Renal pelvis (tissue), 12 donors: Measurements from ENCODE around the gene SUN2. TPM values are rescaled to one million over a fixed set of nuclear protein-coding genes. Genes with fewer than 3 reads are reported as not detected.
"Not testable (repeated sequence)": the region's sequence is repeated elsewhere in the genome, so short reads cannot be mapped to it uniquely, and the experiment has no call there.

Source experiments
- DNase-seq: peaks from one replicate; pipeline ENCODE4 v3.0.0-alpha.2; 2013
- long read RNA-seq, 16 experiments: transcript quantifications; one replicate each; lab custom pipeline, GENCODE V29; 2026
- polyA plus RNA-seq, 3 donors: library from polyadenylated mRNA; unstranded; fragments of 120-200 nt; gene quantifications; one replicate each; pipeline ENCODE4 v1.2.1, GENCODE V29; 2013; ENCODE audit not compliant: insufficient read length in 3 of 3

The SUN2 gene, protein sequence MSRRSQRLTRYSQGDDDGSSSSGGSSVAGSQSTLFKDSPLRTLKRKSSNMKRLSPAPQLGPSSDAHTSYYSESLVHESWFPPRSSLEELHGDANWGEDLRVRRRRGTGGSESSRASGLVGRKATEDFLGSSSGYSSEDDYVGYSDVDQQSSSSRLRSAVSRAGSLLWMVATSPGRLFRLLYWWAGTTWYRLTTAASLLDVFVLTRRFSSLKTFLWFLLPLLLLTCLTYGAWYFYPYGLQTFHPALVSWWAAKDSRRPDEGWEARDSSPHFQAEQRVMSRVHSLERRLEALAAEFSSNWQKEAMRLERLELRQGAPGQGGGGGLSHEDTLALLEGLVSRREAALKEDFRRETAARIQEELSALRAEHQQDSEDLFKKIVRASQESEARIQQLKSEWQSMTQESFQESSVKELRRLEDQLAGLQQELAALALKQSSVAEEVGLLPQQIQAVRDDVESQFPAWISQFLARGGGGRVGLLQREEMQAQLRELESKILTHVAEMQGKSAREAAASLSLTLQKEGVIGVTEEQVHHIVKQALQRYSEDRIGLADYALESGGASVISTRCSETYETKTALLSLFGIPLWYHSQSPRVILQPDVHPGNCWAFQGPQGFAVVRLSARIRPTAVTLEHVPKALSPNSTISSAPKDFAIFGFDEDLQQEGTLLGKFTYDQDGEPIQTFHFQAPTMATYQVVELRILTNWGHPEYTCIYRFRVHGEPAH
- 10 to 100 TPM; 62.8 to 89.9 (median 65.6) TPM for polyA plus RNA-seq
- long read RNA-seq, donor 1, partial matches to known transcripts = 0 of 5 reads
- long read RNA-seq, donor 1, other reads (novel, unspliced or antisense) = 5 of 5 reads
- long read RNA-seq, donor 2, partial matches to known transcripts = 0 of 5 reads
- long read RNA-seq, donor 2, other reads (novel, unspliced or antisense) = 5 of 5 reads
- long read RNA-seq, donor 3 = 0 reads
- long read RNA-seq, donor 4, partial matches to known transcripts = 0 of 10 reads
- long read RNA-seq, donor 4, other reads (novel, unspliced or antisense) = 10 of 10 reads
- long read RNA-seq, donor 5 = 0 reads
- long read RNA-seq, donor 6, partial matches to known transcripts = 0 of 5 reads
- long read RNA-seq, donor 6, other reads (novel, unspliced or antisense) = 5 of 5 reads
- long read RNA-seq, donor 7, partial matches to known transcripts = 0 of 1 reads
- long read RNA-seq, donor 7, other reads (novel, unspliced or antisense) = 0 of 1 reads
- long read RNA-seq, donor 8, partial matches to known transcripts = 51 of 51 reads
- long read RNA-seq, donor 8, other reads (novel, unspliced or antisense) = 0 of 51 reads
- long read RNA-seq, donor 9, partial matches to known transcripts = 0 of 9 reads
- long read RNA-seq, donor 9, other reads (novel, unspliced or antisense) = 9 of 9 reads
- long read RNA-seq, donor 10, partial matches to known transcripts = 0 of 1 reads
- long read RNA-seq, donor 10, other reads (novel, unspliced or antisense) = 0 of 1 reads
- long read RNA-seq, donor 11, partial matches to known transcripts = 0 of 7 reads
- long read RNA-seq, donor 11, other reads (novel, unspliced or antisense) = 6 of 7 reads
- long read RNA-seq, donor 12, full-length matches to known transcripts = 1 of 6 reads
- long read RNA-seq, donor 12, partial matches to known transcripts = 0 of 6 reads
- long read RNA-seq, donor 12, other reads (novel, unspliced or antisense) = 5 of 6 reads
- long read RNA-seq, donor 13 = 0 reads
- long read RNA-seq, donor 14, partial matches to known transcripts = 0 of 13 reads
- long read RNA-seq, donor 14, other reads (novel, unspliced or antisense) = 11 of 13 reads
- long read RNA-seq, donor 15, partial matches to known transcripts = 0 of 7 reads
- long read RNA-seq, donor 15, other reads (novel, unspliced or antisense) = 7 of 7 reads
- long read RNA-seq, donor 16, partial matches to known transcripts = 0 of 8 reads
- long read RNA-seq, donor 16, other reads (novel, unspliced or antisense) = 8 of 8 reads

DNA sequence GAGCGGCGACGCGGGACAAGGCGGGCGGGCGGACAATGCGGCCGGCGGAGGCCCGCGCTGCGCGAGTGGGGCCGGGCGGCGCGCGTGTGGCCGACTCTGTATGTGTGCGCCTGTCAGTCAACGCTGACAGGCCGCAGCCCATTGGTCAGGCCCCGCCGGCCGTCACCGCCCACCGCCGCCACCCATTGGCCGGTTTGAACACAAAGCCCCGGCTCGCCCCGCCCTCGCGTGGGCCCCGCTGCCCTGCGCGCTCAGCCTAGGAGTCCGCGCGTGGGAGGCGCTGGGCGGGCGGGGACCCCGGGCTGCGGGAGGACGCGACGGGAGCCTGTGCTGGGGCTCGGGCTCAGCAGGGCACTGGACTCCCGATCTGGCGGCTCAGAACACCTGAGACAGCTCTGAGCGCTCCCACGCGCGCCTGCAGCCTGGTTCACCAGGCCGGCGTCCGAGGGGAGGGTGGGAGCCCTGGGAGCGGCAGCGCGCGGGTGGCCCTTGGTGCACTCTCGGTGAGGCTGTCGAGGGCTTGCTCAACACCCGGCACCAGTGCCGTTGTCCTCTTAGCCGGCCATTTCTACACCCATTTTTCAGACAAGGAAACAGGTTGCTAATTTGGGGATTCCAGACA is at the start of gene SUN2:
Gene SUN2 (minus strand): TSS at position 88 of the 622 bp plus-strand sequence. CDS start 3,370 bp downstream, outside the sequence.
- peak; percentile 89 for DNase-seq

DNA sequence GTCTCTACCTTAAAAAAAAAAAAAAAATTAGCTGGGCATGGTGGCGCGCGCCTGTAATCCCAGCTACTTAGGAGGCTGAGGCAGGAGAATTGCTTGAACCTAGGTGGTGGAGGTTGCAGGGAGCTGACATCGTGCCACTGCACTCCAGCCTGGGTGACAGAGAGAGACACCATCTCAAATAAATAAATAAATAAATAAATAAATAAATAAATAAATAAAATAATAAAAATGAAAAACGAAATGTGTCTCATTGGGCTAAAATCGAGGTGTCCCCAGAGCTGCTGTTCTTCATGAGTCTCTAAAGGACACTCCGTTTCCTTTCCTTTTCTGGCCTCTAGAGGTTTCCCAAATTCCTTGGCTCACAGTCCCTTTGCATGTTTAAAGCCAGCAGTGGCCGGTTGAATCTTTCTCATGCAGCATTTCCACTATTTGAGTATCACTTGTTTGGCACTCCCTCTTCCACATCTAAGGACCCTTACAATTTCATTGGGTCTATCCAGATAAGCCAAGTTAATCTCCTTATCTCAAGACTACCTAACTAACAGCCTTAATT is 49.3 kb upstream of the SUN2 start:
- DNase-seq = not testable (repeated sequence)

DNA sequence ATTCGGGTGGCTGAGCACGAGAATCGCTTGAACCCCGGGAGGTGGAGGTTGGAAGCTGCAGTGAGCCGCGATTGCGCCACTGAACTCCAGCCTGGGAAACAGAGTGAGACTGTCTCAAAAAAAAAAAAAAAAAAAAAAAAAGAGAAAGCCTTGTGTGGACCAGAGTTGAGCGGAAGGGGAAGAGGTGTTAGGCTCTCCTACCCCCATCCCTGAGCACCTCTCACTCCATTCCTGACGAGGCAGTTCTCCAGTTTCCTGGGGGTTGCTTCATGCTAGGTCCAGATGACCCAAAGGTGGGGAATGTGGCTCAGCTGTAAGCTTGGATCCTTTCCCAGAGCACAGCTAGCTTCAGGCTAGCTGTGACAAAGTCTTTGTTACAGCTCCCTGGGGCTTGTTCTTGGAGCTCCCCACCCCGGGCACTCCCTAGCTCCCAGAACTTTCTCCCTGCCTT is 46.9 kb upstream of the SUN2 start:
- peak; percentile 27 for DNase-seq

DNA sequence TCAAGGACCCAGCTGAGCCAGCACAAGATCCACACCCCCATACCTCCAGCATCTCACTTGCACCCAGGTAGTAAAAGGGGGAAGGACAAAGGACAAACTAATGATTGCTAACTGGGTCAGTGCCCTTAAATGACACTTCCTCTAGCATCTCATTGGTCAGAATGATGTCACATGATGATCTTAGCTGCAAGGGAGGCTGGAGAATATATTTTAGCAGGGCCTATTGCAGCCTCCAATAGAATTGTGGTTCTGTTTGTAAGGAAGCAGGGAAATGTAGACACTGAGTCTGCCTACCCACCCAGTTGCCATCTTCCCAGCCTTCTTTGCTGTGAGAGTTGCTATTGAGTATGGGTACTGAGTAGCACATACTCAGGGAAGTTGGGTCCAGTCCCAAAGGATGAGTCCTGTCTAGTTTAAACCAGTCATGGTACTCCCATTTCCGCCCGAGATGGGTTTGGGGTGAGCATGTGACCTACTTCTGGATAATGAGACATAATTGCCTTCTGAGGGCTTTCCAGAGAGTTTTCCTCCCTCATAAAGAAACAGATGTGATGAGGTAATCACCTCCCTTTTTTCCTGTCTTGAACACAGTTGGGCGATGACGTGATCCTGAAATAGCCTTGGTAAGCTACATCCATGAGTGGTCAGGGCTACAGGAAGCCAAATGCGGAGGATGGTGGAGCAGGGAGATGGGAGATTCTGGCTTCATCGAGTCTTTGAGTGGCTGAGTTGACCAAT is 43.6 kb upstream of the SUN2 start:
- no peak for DNase-seq

DNA sequence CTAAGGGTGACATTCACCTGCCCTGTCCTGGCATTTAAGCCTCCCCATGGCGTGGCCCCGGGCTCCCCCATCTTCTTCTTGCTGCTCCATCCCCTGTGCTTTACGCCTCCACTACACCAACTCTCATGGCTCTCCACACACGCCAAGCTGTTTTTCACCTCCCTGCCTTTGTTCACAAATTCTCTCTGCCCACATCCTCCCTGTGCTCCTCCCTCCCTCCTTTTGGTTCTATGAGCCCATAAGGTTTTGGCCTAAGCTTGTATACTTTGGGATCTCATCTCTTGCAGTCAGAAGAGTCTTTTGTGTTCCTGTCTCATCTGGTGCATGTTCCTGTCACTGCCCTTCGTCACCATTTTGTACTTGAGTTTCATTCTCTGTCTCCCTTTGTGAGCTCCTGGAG is 42.7 kb upstream of the SUN2 start:
- no peak for DNase-seq

DNA sequence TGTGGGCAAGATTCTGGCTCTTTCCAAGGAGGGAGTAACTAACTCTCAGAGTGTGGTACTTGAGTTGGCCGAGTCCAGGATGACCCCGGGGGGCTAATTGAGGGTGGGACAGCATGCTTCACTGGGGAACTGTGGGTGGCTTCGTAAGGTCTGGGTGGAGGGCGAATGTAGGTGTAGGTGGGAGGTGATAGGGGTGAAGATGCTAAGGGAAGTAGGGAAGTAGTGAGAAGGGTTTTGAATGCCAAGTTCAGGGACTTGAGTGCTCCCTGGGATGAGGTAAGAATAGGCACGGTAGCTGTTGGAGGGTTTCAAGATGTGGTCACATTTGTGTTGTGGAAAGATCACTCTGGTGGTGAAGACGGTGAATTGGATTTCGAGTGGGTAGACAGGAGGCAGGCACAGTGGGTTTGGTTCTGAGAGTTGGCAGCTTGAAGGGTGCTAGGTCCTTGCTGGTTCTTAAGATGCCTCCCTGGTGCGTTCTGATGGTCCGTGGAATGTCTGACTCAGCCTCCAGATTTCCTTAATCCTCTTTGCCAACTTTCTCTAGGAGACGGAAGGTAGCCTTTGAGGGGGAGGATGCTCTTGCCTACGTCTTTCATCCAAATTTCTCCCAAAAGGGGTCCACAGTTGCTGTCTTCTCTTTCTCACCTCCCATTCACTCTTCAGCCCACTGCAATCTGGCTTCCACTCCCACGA is 40.6 kb upstream of the SUN2 start:
- DNase-seq = no peak

DNA sequence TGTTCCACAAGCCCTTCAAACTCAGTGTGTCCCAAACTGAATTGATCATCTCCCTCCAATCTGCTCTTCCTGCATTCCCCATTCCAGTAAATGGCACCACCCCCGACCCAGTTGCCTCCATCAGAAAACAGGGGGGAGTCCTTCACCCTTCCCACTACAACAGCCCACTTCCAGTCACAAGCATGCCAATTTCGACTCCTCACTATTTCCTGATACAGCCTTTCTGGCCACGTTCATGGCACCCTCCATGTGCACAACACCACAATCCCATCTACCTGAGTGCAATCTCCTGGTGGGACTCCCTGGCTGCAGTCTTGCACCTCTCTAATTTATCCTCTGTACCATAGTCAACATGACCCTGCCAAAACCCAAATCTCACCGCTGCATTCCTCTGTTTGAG is 39.8 kb upstream of the SUN2 start:
- no peak for DNase-seq

DNA sequence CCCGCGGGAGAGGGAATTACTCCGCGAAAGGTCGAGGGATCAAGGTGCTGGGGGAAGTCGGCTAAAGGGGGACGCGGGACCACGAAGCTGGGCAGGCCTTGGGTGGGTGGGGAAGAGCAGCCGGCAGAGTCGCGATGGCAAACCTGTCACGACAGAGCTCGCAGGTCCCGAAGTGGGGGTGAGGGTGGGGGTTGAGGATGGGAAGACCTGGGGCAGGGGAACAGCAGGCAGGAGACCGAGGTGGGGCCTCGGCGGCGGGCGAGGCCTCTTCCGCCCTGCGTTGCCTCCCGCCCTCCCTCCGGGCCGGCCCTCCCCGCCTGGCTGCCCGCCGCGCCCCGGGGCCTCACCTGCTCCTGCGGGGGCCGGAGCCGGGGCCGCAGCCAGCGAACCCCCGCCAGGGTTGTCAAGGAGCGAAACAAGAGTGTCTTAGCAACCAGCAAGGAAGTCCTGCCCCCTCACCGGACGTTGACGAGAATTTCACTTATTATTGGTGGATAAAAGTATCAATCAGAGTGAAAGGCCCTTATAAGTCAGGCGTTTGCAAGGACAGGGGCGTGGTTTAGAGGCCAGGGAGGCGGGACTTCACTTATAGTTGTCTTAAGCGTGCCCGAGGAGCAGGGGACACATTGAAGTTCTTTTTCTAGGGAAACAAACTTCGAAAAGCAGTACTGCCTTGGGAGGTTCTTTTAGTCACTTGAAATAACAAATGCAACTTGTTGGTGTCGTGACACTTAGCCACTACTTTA is 38.1 kb upstream of the SUN2 start, which contains the start of gene DNAL4:
Gene DNAL4 (minus strand): TSS at position 423 of the 746 bp plus-strand sequence. CDS start 11,412 bp downstream, outside the sequence.
- DNase-seq = peak; percentile 98

DNA sequence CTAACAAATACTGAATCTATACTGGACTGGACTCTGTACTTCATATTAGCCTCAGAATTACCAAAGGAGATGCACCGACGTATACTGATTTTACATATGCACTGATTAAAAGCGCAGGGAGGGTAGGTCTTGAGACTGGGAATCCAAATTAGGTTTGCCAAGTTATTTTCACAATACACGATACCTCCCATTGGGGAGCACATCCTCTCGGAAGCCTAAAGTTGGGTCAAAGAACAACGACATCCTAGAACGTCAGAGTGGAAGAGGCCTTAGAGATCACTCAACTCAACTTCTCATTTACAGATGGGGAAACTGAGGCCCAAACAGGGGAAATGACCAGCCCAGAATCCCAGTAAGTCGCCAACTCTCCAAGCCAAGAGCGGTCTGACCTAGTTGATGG is 37.5 kb upstream of the SUN2 start:
- no peak for DNase-seq

DNA sequence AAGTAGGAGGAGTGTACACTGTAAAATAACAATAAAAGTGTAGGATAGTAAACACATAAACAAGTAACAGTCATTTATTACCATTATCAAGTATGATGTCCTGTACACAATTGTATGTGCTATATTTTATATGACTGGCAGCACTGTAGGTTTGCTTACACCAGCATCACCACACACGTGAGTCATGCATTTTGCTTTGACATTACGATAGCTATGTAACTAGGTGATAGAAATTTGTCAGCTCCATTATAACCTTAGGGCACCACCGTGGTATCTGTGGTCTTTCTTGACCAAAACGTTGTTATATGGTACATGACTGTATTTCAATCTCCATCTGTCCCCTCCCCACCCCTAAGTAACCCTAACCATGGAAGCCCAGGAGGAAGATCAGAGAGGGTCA is 37.0 kb upstream of the SUN2 start:
- DNase-seq = no peak

DNA sequence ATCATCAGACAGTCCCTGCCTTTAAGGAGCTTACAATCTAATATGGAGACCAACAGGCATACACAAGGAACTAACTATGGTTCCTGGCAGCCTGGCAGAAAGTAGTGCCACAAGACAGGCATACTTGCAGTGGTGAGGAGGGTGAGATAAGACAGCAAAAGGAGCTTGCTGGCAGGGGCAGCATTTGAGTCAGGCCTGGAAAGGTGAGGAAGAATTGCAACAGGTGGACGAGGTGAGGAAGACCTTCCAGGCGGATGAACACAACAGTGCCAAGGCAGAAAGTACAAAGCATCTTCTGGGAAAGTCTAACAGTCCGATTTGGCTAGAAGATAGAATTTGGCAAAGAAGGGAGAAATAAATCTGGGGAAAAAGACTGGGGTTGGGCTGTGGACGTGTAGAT is 33.8 kb upstream of the SUN2 start:
- no peak for DNase-seq

DNA sequence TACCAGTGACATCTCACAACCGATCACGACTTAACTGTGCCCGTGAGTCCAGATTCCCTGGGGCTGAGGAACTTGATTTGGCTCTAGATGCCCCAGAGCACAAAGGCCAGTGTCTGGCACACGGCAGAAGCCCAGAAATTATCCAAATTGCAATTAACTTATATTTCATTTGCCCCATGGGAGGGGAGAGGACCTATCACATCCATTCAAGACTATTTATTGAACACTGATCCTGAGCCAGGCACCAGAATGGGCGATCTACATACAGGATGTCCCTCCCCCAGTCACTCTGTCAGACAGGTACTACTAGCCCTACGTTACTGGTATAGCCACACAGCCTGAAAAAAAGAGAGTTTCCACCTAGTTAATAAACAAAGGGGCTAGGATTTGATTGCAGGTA is 33.0 kb upstream of the SUN2 start:
- no peak for DNase-seq

DNA sequence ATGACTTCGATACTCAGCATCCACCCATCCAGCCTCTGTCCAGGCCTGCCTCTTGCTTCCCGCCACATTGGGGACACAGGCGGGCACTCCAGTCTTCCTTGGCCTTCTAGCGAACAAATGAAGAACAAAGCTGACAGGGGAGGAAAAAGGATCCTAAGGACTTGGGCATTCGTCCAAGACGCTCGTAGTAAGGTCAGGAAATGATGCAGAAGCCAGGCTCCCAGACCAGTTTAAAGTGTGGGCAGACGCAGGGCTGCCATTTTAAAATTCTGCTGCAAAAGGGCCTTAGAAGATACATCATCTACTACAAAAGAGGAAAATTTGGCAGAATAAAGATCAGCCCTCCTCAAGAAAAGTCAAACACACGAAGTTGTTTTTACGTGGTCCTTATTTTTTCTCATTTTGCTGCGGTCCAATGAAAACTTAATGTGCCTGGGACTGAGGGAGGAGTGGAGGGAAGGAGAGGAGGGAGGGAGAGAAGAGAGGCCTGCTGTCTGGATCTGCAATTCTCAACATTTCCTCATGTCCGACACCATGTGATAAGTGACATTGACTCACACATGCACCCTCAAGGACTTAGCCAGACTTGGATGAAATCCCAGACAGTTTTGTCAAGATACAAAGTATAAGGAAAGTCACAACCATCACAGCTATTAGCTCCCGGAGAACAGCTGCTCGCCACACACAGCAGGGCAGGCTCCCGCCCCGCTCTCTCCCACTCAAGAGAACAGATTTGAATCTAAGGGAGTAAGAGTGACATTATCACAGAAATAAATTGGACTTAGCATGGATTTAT is 32.4 kb upstream of the SUN2 start:
- peak; percentile 78 for DNase-seq

DNA sequence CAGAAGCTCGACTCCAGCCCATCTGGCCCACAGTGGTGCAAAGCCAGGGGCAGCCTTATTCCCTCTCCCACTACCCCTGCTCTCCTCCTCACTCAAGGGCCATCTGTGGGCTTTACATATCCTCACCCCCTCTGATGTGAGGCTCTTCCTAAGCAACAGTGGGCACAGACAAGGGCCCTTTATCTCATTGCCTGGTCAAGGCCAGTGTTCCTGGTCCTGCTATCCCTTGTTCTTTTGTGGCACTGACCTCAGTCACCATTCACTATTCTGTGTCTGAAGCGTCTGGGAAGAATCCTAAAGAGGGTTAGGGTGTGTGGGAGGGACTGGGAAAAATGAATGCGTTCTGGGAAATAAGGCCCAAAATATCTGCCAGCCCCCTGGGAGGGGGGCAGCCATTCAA is 30.8 kb upstream of the SUN2 start:
- DNase-seq = no peak

DNA sequence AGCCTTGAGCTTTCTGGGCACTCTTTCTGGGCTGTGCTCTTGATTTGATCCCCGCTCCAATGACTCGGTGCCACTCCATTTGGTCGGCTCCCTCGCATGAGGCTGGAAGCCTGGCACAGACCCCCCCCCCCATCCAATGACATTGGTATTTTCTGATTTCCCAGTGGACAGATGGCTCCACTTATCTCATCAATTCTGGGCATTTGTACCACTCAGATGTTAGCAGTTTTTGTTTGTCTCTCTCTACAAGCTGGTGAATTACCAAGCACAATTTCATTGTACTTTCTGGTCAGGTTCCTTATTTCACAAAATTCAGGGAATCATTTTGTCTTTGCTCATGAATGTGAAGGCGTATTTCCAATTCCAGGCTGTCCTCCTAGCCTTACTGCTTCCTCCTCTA is 29.1 kb upstream of the SUN2 start:
- DNase-seq = no peak

DNA sequence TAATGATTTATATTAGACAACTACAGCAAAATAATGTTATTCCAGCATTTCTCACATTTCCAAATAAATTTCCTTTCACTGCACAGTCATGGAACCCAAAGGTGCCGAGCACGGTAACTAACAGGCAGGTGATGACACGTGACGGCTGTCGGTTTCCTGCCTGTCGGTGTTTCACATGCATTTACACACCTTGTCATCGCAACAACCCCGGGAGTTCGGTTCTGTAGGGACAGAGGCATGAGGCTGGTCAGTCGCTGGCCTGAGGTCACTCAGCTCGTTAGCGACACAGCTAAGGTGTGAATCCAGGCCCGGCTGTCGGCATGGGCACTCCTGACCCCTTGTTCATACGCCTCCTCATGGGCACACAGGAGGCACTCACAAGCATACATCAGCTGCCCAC is 28.2 kb upstream of the SUN2 start:
- no peak for DNase-seq
